ENCODE data around the gene PRKD3. TPM values are rescaled to one million over a fixed set of nuclear protein-coding genes. Genes with fewer than 3 reads are reported as not detected.

The PRKD3 gene
- total and polyA plus RNA-seq, 10 donors, result 12.2 to 78.4 (median 61.2) TPM

DNA sequence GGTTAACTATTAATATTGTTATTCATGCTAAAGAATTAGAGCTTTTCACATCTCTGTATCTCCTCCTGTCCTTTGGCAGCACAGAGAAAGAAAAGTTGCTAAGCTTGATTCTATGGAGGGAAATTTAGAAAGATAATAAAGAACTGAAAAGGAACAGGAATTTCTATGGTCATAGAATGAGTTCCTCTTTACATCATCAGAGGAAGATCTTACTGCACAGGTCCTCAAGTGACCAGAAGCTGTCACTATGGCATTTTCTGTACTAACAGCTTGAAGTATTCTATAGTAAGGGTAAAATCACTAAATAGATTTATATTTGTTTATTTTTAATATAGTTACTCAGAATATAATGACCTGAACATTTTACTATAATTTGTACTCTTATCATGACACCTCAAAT is 6.0 kb upstream of the PRKD3 start:
- Histone ChIP-seq H3K4me1 (peaks cover 0 to 19% (median 8%) of the 10 kb centered on the region in 6 donors), H3K9me3 (no peaks in the 10 kb centered on the region), H3K36me3 (no peaks in the 10 kb centered on the region), H3K27me3 (replicated peaks in 1 of 7) (peaks cover 0 to 9% (median 0%) of the 10 kb centered on the region in 7 donors), H3K4me3 (no peak overlapping the region), H3K27ac (no peak overlapping the region)
- intact Hi-C loops (cut with DNase I; ENCODE audit: low total_unique reads), result no loop called here
- DNase-seq, result no peak
- TF ChIP-seq, protein P1, sequence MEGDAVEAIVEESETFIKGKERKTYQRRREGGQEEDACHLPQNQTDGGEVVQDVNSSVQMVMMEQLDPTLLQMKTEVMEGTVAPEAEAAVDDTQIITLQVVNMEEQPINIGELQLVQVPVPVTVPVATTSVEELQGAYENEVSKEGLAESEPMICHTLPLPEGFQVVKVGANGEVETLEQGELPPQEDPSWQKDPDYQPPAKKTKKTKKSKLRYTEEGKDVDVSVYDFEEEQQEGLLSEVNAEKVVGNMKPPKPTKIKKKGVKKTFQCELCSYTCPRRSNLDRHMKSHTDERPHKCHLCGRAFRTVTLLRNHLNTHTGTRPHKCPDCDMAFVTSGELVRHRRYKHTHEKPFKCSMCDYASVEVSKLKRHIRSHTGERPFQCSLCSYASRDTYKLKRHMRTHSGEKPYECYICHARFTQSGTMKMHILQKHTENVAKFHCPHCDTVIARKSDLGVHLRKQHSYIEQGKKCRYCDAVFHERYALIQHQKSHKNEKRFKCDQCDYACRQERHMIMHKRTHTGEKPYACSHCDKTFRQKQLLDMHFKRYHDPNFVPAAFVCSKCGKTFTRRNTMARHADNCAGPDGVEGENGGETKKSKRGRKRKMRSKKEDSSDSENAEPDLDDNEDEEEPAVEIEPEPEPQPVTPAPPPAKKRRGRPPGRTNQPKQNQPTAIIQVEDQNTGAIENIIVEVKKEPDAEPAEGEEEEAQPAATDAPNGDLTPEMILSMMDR (IDR thresholded peaks at IDR 0.05 in 8 of 11, conservative IDR thresholded peaks at IDR 0.05 in 3 of 11), result no peak
- no peak for TF ChIP-seq POLR2AphosphoS5 (IDR thresholded peaks at IDR 0.05)
- TF ChIP-seq POLR2A (IDR thresholded peaks at IDR 0.05), result no peak

DNA sequence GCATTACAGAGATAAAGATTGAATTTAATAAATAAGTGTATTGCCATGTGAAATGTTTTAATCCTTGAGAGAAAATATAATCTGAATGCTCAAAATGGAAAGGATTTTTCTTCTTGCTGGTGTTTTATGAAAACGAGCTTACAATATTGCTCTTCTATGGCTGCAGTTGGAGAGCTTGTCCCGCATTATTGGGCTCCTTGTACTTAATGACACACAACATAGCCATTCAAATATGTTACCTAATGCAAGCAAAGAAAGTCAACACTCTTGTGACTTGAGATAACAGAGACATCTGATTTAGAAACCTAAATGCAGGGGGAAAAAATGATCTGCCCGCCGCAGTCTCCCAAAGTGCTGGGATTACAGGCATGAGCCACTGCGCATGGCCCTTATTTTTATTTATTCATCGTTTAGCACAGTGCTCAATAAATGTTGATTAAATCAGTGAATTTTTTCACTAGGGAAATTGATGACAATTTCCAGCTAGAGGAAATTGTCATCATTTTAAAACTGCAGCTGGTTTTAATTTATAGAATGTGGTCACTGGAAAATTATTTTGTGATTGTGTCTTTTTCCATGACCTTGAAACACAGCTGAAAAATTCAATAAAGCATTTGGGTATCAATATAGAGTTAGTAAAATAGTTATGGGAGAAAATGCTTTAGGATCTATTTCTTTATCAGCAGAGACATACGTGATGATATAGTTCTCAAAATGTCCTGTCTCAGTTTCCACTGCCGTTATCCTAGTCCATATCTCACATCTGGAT is 2.4 kb upstream of the PRKD3 start:
- Histone ChIP-seq H3K27ac (peak overlapping the region in 7 of 8 donors; percentile 91 to 97 (median 95)), H3K9me3 (no peaks in the 10 kb centered on the region), H3K4me3 (peak overlapping the region in 2 of 8 donors; percentile 80 to 87), H3K27me3 (replicated peaks in 1 of 7) (peaks cover 0 to 9% (median 0%) of the 10 kb centered on the region in 7 donors), H3K4me1 (peaks cover 12 to 47% (median 31%) of the 10 kb centered on the region in 6 donors), H3K36me3 (no peaks in the 10 kb centered on the region)
- TF ChIP-seq, protein P1 (IDR thresholded peaks at IDR 0.05 in 8 of 11, conservative IDR thresholded peaks at IDR 0.05 in 3 of 11), result no peak
- no peak for TF ChIP-seq POLR2A (IDR thresholded peaks at IDR 0.05)
- TF ChIP-seq POLR2AphosphoS5 (IDR thresholded peaks at IDR 0.05), result no peak
- DNase-seq, result no peak
- intact Hi-C loops (cut with DNase I; ENCODE audit: low total_unique reads), result no loop called here
- 85 to 91% (median 88%) methylated on average over 8 of the region's 8 CpGs for WGBS, 5 donors

DNA sequence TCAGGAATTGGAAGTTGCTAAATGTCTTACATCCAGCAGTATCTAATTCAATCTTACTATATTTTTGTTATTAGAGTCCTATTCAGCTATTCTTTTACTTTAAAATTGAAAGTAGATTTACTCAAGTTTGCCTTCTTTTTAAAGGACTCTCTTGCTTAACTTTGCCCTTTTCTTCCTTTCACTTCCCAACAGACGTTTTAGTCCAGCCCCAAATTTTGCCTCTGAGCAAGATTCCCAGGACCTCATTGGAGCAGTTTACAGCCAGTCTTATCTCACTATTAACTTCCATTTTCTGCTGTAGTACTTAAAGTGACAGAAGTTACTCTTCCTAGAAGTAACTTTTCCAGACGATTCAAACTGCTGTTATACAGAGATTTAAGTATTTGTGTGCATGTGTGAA is 1.7 kb upstream of the PRKD3 start:
- no peak for DNase-seq

More for the DNA sequence above, 1.7 kb upstream of the PRKD3 start:
- peak overlapping the region in 2 of 8 donors; percentile 80 to 87 for H3K4me3 ChIP-seq
- H3K36me3 ChIP-seq, result no peaks in the 10 kb centered on the region
- 10 to 31% (median 14%) methylated on average over 2 of the region's 2 CpGs for WGBS, 5 donors
- TF ChIP-seq POLR2AphosphoS5 (IDR thresholded peaks at IDR 0.05), result no peak
- TF ChIP-seq POLR2A (IDR thresholded peaks at IDR 0.05), result no peak
- TF ChIP-seq, protein P1 (IDR thresholded peaks at IDR 0.05 in 8 of 11, conservative IDR thresholded peaks at IDR 0.05 in 3 of 11), result no peak
- H3K9me3 ChIP-seq, result no peaks in the 10 kb centered on the region
- peaks cover 16 to 55% (median 38%) of the 10 kb centered on the region in 6 donors for H3K4me1 ChIP-seq
- H3K27ac ChIP-seq, result peak overlapping the region in 7 of 8 donors; percentile 91 to 97 (median 95)
- H3K27me3 ChIP-seq (replicated peaks in 1 of 7), result peaks cover 0 to 9% (median 0%) of the 10 kb centered on the region in 7 donors
- intact Hi-C loops (cut with DNase I; ENCODE audit: low total_unique reads), result no loop called here

Measured in spleen (tissue), 11 donors.